Endothelial cell of umbilical vein (primary cell): Measurements from ENCODE around the gene WNT2.

ENCODE experiments used
- CTCF ChIP-seq, 2 donors: IDR thresholded peaks; 1 replicate in 1 of 2; 2 replicates in 1 of 2; pipeline ENCODE4 v1.5.1; 2011; ENCODE audit warnings: low read length in 2 of 2, mild to moderate bottlenecking in 2 of 2, moderate library complexity in 2 of 2, control low read depth in 1 of 2, inconsistent platforms in 1 of 2, low read depth in 1 of 2; ENCODE audit not compliant: insufficient read depth in 1 of 2; ENCODE audit errors: extremely low read depth in 1 of 2
- MYC ChIP-seq: IDR thresholded peaks from one replicate; pipeline ENCODE4 v1.6.1; 2011; ENCODE audit warnings: mild to moderate bottlenecking, low read depth, low read length

DNA sequence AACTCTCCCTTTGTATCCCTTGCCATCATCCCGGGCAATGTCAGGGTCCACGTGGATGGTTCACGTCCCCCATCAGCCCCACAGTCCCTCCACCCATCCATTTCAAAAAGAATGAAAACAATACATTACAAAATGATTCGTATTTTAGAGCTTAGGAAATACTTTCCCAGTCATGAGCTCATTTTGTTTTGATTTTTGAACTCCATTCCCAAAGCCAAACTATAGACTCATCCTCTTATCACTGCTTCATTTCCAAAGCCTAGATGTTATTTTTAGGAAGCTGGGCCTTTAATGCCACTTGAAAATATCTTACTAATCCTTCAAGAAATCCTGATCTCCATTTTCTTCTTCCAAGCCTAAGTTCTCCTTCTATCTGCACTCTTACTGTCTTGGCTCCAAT lies 72.1 kb downstream of the WNT2 start:
- no peak for TF ChIP-seq CTCF (IDR thresholded peaks at IDR 0.05; ENCODE audit: extremely low read depth in 1 of 2, insufficient read depth in 1 of 2, low read depth in 1 of 2, low read length in 2 of 2)
- TF ChIP-seq MYC, result no peak
